Panc1 (cell line): Measurements from ENCODE around the gene KCNMB2. TPM values are rescaled to one million over a fixed set of nuclear protein-coding genes. Genes with fewer than 3 reads are reported as not detected.

Experiments used
- ATAC-seq: fragments of 200-7000 bp; cut with Tn5 transposase; 2 replicates; pipeline ENCODE4 v1.9.1; 2020; ENCODE audit warnings: mild to moderate bottlenecking, moderate library complexity
- BruUV-seq: library from RNA; stranded (reverse); fragments of 400-500 nt; replicated peaks from 2 replicates; lab custom pipeline; 2021; lab: Mats Ljungman, UMichigan
- CTCF ChIA-PET: fragments of 300-600 bp; sonication (Branson Sonifier 250); formaldehyde crosslinking; loops from one replicate; lab custom pipeline; 2022; ENCODE audit warnings: antibody characterized with exemption; lab: Charles Lee
- POLR2A ChIA-PET: fragments of 300-600 bp; sonication (Branson Sonifier 250); formaldehyde crosslinking; loops from one replicate; lab custom pipeline; 2022; ENCODE audit warnings: antibody characterized with exemption; lab: Charles Lee
- DNase-seq: peaks from one replicate; pipeline ENCODE4 v3.0.0-alpha.2; 2010; ENCODE audit warnings: low read depth, low spot score
- H3K27ac ChIP-seq: 2 replicates; pipeline ENCODE4 v1.5.1; 2011; ENCODE audit warnings: mild to moderate bottlenecking, low read length, inconsistent platforms
- H3K27me3 ChIP-seq: fragments of 200-500 bp; sonication (Bioruptor generic); 2 replicates; pipeline ENCODE4 v1.6.0; 2014; ENCODE audit warnings: low read length, inconsistent platforms; ENCODE audit not compliant: control insufficient read depth, insufficient read depth
- H3K36me3 ChIP-seq: fragments of 200-500 bp; sonication (Bioruptor generic); 2 replicates; pipeline ENCODE4 v1.5.1; 2014; ENCODE audit warnings: inconsistent platforms, mild to moderate bottlenecking, low read length, moderate library complexity; ENCODE audit not compliant: control insufficient read depth, insufficient read depth
- H3K4me1 ChIP-seq: 2 replicates; pipeline ENCODE4 v1.5.1; 2011; ENCODE audit warnings: inconsistent platforms, mild to moderate bottlenecking, low read length, moderate library complexity; ENCODE audit not compliant: control insufficient read depth, insufficient read depth
- H3K4me3 ChIP-seq, 2 experiments: 2 replicates each; pipeline ENCODE4 v1.5.1; 2011 to 2012; ENCODE audit warnings: low read depth in 2 of 2, low read length in 2 of 2, mild to moderate bottlenecking in 2 of 2, inconsistent platforms in 1 of 2, moderate library complexity in 1 of 2
- H3K9me3 ChIP-seq: fragments of 200-500 bp; sonication (Bioruptor generic); 2 replicates; pipeline ENCODE4 v1.5.1; 2014; ENCODE audit warnings: low read depth, mild to moderate bottlenecking, inconsistent platforms, low read length, moderate library complexity; ENCODE audit not compliant: control insufficient read depth, insufficient read depth
- POLR2AphosphoS5 ChIP-seq: IDR thresholded peaks from 2 replicates; pipeline ENCODE4 v1.6.1; 2012; ENCODE audit warnings: mild to moderate bottlenecking, low read depth, low read length, moderate library complexity
- SIN3A ChIP-seq: IDR thresholded peaks from 2 replicates; pipeline ENCODE4 v1.6.1; 2012; ENCODE audit warnings: low read depth, mild to moderate bottlenecking, low read length, moderate library complexity, borderline replicate concordance; ENCODE audit not compliant: insufficient read depth
- TCF7L2 ChIP-seq: IDR thresholded peaks from 2 replicates; pipeline ENCODE4 v1.6.1; 2011; ENCODE audit warnings: mild to moderate bottlenecking, low read depth, low read length, inconsistent platforms
- in situ Hi-C: cut with HindIII; loops from 2 replicates; pipeline ENCODE4 v1.10.0; 2016; ENCODE audit warnings: low sequenced_read_pairs, low pct_unique_long_range_greater_than_20kb
- intact Hi-C: fragments of 100-400 bp; cut with micrococcal nuclease; formaldehyde crosslinking; loops from one replicate; pipeline ENCODE4 v1.10.0; 2022; ENCODE audit not compliant: unreplicated experiment
- total RNA-seq: library from RNA; stranded (reverse); gene quantifications from one replicate; pipeline ENCODE4 v1.2.1, GENCODE V29; 2021; ENCODE audit not compliant: unreplicated experiment
- TF ChIP-seq, protein P1 (sequence below), 2 experiments: IDR thresholded peaks; 2 replicates each; pipeline ENCODE4 v1.6.1; 2011 to 2012; ENCODE audit warnings: low read depth in 2 of 2, control low read depth in 1 of 2, low read length in 1 of 2, mild to moderate bottlenecking in 1 of 2, moderate library complexity in 1 of 2; ENCODE audit not compliant: insufficient read depth in 1 of 2
- TF ChIP-seq, protein P2 (sequence below): fragments of 450-650 bp; IDR thresholded peaks from 2 replicates; pipeline ENCODE4 v1.5.1; 2017; ENCODE audit warnings: mild to moderate bottlenecking

Gene KCNMB2
- total RNA-seq, 1 experiment from 2014 or later: not detected

DNA sequence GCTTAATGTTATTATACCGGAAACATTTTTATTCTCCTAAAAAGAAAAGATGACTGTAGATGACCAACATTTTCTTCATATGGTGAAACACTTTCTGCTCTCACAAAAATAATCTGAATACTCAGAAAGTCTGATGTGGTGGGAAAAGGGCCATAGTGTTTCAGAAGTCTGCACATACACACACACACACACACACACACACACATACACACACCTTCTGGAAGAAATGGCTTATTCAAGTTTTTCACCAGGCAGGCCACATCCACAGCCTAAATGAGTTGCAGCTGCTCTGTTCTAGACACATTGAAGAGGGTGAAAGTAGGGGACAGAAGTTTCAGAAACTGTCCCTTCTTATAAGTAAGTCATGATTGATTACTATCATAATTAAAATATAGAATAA is 315.3 kb downstream of the KCNMB2 start:
- no TSS peak for BruUV-seq
- TF ChIP-seq, protein P1, sequence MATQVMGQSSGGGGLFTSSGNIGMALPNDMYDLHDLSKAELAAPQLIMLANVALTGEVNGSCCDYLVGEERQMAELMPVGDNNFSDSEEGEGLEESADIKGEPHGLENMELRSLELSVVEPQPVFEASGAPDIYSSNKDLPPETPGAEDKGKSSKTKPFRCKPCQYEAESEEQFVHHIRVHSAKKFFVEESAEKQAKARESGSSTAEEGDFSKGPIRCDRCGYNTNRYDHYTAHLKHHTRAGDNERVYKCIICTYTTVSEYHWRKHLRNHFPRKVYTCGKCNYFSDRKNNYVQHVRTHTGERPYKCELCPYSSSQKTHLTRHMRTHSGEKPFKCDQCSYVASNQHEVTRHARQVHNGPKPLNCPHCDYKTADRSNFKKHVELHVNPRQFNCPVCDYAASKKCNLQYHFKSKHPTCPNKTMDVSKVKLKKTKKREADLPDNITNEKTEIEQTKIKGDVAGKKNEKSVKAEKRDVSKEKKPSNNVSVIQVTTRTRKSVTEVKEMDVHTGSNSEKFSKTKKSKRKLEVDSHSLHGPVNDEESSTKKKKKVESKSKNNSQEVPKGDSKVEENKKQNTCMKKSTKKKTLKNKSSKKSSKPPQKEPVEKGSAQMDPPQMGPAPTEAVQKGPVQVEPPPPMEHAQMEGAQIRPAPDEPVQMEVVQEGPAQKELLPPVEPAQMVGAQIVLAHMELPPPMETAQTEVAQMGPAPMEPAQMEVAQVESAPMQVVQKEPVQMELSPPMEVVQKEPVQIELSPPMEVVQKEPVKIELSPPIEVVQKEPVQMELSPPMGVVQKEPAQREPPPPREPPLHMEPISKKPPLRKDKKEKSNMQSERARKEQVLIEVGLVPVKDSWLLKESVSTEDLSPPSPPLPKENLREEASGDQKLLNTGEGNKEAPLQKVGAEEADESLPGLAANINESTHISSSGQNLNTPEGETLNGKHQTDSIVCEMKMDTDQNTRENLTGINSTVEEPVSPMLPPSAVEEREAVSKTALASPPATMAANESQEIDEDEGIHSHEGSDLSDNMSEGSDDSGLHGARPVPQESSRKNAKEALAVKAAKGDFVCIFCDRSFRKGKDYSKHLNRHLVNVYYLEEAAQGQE (IDR thresholded peaks at IDR 0.05; ENCODE audit: insufficient read depth in 1 of 2, low read depth in 2 of 2, low read length in 1 of 2): no peak
- TF ChIP-seq POLR2AphosphoS5 (no peak), SIN3A (no peak), TCF7L2 (no peak)
- TF ChIP-seq, protein P2, sequence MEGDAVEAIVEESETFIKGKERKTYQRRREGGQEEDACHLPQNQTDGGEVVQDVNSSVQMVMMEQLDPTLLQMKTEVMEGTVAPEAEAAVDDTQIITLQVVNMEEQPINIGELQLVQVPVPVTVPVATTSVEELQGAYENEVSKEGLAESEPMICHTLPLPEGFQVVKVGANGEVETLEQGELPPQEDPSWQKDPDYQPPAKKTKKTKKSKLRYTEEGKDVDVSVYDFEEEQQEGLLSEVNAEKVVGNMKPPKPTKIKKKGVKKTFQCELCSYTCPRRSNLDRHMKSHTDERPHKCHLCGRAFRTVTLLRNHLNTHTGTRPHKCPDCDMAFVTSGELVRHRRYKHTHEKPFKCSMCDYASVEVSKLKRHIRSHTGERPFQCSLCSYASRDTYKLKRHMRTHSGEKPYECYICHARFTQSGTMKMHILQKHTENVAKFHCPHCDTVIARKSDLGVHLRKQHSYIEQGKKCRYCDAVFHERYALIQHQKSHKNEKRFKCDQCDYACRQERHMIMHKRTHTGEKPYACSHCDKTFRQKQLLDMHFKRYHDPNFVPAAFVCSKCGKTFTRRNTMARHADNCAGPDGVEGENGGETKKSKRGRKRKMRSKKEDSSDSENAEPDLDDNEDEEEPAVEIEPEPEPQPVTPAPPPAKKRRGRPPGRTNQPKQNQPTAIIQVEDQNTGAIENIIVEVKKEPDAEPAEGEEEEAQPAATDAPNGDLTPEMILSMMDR: no peak
- Histone ChIP-seq H3K9me3 (no peaks in the 10 kb centered on the region), H3K27me3 (no peaks in the 10 kb centered on the region), H3K4me1 (no peaks in the 10 kb centered on the region), H3K4me3 (no peak overlapping the region), H3K36me3 (no peaks in the 10 kb centered on the region), H3K27ac (no peak overlapping the region)
- no peak for DNase-seq
- intact Hi-C loops (no loop called here), in situ Hi-C loops (no loop called here)
- ChIA-PET POLR2A (no interaction called here), CTCF (no interaction called here)
- ATAC-seq: no peak

DNA sequence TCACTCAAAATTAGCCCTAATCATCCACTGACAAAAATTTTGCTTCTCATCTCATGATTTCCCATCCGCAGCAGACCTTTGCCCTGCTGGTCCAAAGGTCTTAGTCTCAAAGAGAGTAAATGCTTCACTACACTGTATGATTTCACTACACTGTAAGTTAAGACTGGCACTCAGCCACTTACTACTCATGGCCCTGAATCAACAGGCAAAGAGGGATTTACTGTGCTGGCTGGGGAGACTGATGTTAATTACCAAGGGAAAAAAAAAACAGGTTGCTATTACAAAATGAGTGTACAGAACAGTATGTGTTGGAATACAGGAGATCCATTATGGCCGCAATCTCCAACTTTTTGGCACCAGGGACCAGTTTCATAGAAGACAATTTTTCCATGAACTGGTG is 320.6 kb downstream of the KCNMB2 start:
- in situ Hi-C loops: no loop called here
- POLR2A ChIA-PET: no interaction called here

More for the DNA sequence above, 320.6 kb downstream of the KCNMB2 start:
- Histone ChIP-seq H3K4me1 (no peaks in the 10 kb centered on the region), H3K36me3 (peaks cover 4% of the 10 kb centered on the region; the same call in 1 of the 2 replicates), H3K4me3 (no peak overlapping the region), H3K27ac (no peak overlapping the region), H3K27me3 (no peaks in the 10 kb centered on the region), H3K9me3 (no peaks in the 10 kb centered on the region)
- CTCF ChIA-PET: interaction anchor here (0.6 kb wide), 1 partner anchor 47 kb away, joined by 4 read pairs; no protein-coding TSS in a partner anchor
- TF ChIP-seq POLR2AphosphoS5 (no peak), SIN3A (no peak), TCF7L2 (no peak)
- TF ChIP-seq, protein P1 (IDR thresholded peaks at IDR 0.05; ENCODE audit: insufficient read depth in 1 of 2, low read depth in 2 of 2, low read length in 1 of 2): no peak
- TF ChIP-seq, protein P2: no peak
- BruUV-seq: no TSS peak
- intact Hi-C loops: no loop called here
- DNase-seq: no peak
- ATAC-seq: no peak
